WTC11 (cell line): ENCODE data around the gene GRB10. TPM values are rescaled to one million over a fixed set of nuclear protein-coding genes. Genes with fewer than 3 reads are reported as not detected.

ENCODE experiments used
- ATAC-seq: fragments of 200-7000 bp; cut with Tn5 transposase; 2 replicates; pipeline ENCODE4 v1.10.0; 2021; ENCODE audit warnings: mild to moderate bottlenecking, moderate library complexity
- CTCF ChIA-PET: fragments of 300-600 bp; sonication (Branson Sonifier 250); formaldehyde crosslinking; loops from one replicate; lab custom pipeline; 2021; ENCODE audit warnings: antibody characterized with exemption; lab: Charles Lee
- POLR2A ChIA-PET: fragments of 350-600 bp; sonication (Branson Sonifier 250); formaldehyde crosslinking; loops from one replicate; lab custom pipeline; 2021; ENCODE audit warnings: antibody characterized with exemption; lab: Charles Lee
- DNase-seq: peaks from one replicate; pipeline ENCODE4 v3.0.0; 2021; ENCODE audit warnings: low spot score
- H3K27ac Mint-ChIP-seq: 2 replicates; pipeline ENCODE4 v1.8.0; 2021; ENCODE audit warnings: mixed read lengths
- H3K27me3 Mint-ChIP-seq: 2 replicates; pipeline ENCODE4 v1.8.0; 2021; ENCODE audit warnings: low read depth, mild to moderate bottlenecking, moderate library complexity, mixed read lengths
- H3K36me3 Mint-ChIP-seq: 2 replicates; pipeline ENCODE4 v1.8.0; 2021; ENCODE audit warnings: mixed read lengths
- H3K4me1 Mint-ChIP-seq: 2 replicates; pipeline ENCODE4 v1.8.0; 2022; ENCODE audit warnings: mixed read lengths
- H3K4me3 Mint-ChIP-seq: 2 replicates; pipeline ENCODE4 v1.8.0; 2021; ENCODE audit warnings: mild to moderate bottlenecking, moderate library complexity, mixed read lengths
- H3K9me3 Mint-ChIP-seq: 2 replicates; pipeline ENCODE4 v1.8.0; 2021; ENCODE audit warnings: mixed read lengths
- CREM ChIP-seq: sonication (generic); formaldehyde crosslinking; IDR thresholded peaks from 2 replicates; pipeline ENCODE4 v1.8.1; 2022; ENCODE audit warnings: mild to moderate bottlenecking, missing genetic modification reagents, moderate library complexity
- GRHL2 ChIP-seq: fragments of 250-450 bp; sonication (Bioruptor Pico); IDR thresholded peaks from 2 replicates; pipeline ENCODE4 v1.8.0; 2022; ENCODE audit warnings: mild to moderate bottlenecking, moderate library complexity; ENCODE audit not compliant: insufficient replicate concordance, severe bottlenecking
- GTF2I ChIP-seq: fragments of 250-450 bp; sonication (Bioruptor Pico); conservative IDR thresholded peaks from 2 replicates; pipeline ENCODE4 v1.4.0; 2021; ENCODE audit warnings: mild to moderate bottlenecking
- JUN ChIP-seq: sonication (generic); formaldehyde crosslinking; IDR thresholded peaks from 2 replicates; pipeline ENCODE4 v1.8.0; 2023; ENCODE audit warnings: mild to moderate bottlenecking, missing genetic modification reagents
- ZNF121 ChIP-seq: sonication (generic); formaldehyde crosslinking; IDR thresholded peaks from 2 replicates; pipeline ENCODE4 v1.8.0; 2023; ENCODE audit warnings: missing genetic modification reagents
- ZNF219 ChIP-seq: sonication (generic); formaldehyde crosslinking; IDR thresholded peaks from 2 replicates; pipeline ENCODE4 v1.8.0; 2023; ENCODE audit warnings: missing genetic modification reagents, mild to moderate bottlenecking, borderline replicate concordance
- ZNF232 ChIP-seq: sonication (generic); formaldehyde crosslinking; IDR thresholded peaks from 2 replicates; pipeline ENCODE4 v1.8.0; 2022; ENCODE audit warnings: mild to moderate bottlenecking, missing genetic modification reagents
- ZNF423 ChIP-seq: fragments of 250-450 bp; sonication (Bioruptor Pico); IDR thresholded peaks from 2 replicates; pipeline ENCODE4 v2.1.2; 2022; ENCODE audit warnings: mild to moderate bottlenecking, moderate library complexity
- ZNF671 ChIP-seq: fragments of 250-450 bp; sonication (Bioruptor Pico); IDR thresholded peaks from 2 replicates; pipeline ENCODE4 v1.8.0; 2021; ENCODE audit warnings: mild to moderate bottlenecking
- total RNA-seq: library from RNA; stranded (reverse); gene quantifications from 3 replicates; pipeline ENCODE4 v1.2.3, GENCODE V29; 2021
- TF ChIP-seq, protein P1 (sequence below): sonication (generic); formaldehyde crosslinking; IDR thresholded peaks from 2 replicates; pipeline ENCODE4 v1.8.0; 2022; ENCODE audit warnings: mild to moderate bottlenecking, missing genetic modification reagents
- TF ChIP-seq, protein P2 (sequence below): fragments of 200-600 bp; IDR thresholded peaks from 2 replicates; pipeline ENCODE4 v1.8.0; 2022; ENCODE audit warnings: antibody characterized with exemption

Gene GRB10
- total RNA-seq, 1 experiment from 2014 or later: 103 TPM

DNA sequence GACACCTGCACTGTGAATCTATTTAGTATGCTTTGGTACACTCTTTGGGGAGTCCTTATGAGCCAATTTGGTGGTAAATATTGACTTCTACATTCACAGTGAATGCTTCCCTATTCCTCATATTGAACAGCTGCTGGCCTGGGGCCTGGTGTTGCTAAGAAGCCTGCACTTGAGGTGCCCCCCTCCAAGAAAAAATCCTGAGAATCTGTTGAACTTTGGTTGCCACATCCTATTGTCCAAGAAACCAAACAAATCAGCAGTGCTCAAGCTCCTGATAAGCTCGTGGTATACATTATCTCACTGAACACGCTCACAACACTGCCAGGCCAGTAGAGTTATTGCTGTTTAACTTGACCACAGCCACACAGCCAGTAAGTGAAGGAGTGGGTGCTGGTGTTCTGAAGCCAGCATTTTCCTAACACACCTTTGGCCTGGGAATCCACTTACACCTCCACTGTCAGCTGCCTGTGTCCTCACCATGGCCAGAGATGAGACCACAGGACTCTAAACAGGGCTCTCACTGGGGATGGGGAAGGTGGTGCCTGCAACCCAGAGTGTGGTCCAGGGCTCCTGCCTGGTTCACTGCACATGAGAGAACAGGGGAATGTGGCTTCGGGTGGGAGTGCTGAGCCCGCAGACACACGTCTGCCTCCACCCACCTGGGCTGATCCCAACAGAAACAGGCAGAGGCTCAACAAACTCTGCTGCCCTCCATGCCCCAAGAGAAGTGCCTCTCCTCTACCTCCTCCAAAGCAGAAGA, 224.2 kb downstream of the GRB10 start:
- Mint-ChIP-seq H3K27ac (no peak overlapping the region), H3K36me3 (no peaks in the 10 kb centered on the region), H3K9me3 (no peaks in the 10 kb centered on the region), H3K27me3 (no peaks in the 10 kb centered on the region), H3K4me3 (no peak overlapping the region)
- CTCF ChIA-PET: no interaction called here
- ATAC-seq: no peak
- TF ChIP-seq GRHL2 (CRISPR knock-in tag): no peak
- TF ChIP-seq, all 79 proteins: peak for 0
- POLR2A ChIA-PET: no interaction called here
- DNase-seq: no peak
- H3K4me1 Mint-ChIP-seq: peaks cover 23% of the 10 kb centered on the region

DNA sequence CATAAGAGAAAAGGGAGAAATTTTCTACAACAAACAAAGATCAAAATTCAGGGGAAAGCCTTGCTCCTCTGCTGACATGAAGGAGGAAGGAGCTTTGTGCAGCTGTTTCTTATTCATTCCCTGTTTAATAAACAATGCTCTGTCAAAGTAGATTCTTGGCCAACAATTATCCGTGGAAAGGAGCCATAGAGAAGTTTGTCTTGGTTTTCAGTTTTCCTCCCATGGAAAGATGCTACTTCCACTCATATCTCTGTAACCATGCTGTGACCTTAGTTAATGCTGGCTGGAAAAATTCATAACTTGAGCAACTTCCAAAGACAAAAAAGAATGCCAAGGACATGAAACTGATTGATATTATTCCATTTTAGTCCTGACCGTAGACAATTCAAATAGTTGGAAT, 225.6 kb downstream of the GRB10 start:
- ATAC-seq: no peak
- Mint-ChIP-seq H3K9me3 (no peaks in the 10 kb centered on the region), H3K36me3 (no peaks in the 10 kb centered on the region), H3K27ac (no peak overlapping the region), H3K4me1 (peaks cover 23% of the 10 kb centered on the region), H3K27me3 (no peaks in the 10 kb centered on the region), H3K4me3 (no peak overlapping the region)
- DNase-seq: no peak
- POLR2A ChIA-PET: interaction anchor here (0.5 kb wide), 1 partner anchor 174 kb away, joined by 3 read pairs; no protein-coding TSS in a partner anchor
- no peak for TF ChIP-seq ZNF121 (CRISPR knock-in tag)
- TF ChIP-seq, protein P1, sequence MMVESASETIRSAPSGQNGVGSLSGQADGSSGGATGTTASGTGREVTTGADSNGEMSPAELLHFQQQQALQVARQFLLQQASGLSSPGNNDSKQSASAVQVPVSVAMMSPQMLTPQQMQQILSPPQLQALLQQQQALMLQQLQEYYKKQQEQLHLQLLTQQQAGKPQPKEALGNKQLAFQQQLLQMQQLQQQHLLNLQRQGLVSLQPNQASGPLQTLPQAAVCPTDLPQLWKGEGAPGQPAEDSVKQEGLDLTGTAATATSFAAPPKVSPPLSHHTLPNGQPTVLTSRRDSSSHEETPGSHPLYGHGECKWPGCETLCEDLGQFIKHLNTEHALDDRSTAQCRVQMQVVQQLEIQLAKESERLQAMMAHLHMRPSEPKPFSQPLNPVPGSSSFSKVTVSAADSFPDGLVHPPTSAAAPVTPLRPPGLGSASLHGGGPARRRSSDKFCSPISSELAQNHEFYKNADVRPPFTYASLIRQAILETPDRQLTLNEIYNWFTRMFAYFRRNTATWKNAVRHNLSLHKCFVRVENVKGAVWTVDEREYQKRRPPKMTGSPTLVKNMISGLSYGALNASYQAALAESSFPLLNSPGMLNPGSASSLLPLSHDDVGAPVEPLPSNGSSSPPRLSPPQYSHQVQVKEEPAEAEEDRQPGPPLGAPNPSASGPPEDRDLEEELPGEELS (CRISPR knock-in tag): no peak
- CTCF ChIA-PET: interaction anchor here (1.3 to 1.6 kb wide), 2 partner anchors 76 to 444 kb away, joined by 3 read pairs; no protein-coding TSS in a partner anchor

DNA sequence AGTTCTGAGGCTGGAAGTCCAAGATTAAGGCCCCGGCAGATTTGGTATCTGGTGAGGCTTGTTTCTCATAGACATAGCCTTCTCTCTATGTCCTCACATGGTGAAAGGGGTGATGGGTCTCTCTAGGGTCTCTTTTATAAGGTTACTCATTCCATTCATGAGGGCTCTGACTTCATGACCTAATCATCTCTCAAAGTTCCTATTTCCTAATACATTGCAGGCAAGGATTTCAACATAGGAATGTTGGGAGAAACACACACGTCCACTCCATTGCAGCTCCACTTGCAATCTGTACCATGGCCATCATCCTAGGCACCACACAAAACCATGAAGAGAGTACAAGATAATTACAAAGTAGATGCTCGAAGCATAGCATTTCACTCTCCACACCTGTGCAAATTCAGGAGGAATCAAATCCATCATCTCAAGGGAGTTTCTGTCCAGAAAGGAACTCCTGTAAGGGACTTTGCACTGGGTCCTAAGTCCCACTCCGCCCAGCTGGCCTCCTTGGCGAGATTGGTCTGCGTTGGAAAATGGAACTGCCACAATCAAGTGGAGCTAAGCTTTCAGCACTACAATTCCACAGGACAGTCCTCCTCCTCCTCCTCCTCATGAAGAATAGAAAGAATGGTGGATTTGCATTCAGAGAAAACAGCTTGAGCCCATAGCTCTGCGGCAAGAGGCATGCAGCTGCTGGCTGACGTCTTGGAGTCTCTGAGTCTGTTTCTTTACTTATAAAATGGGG, 226.3 kb downstream of the GRB10 start:
- Mint-ChIP-seq H3K9me3 (no peaks in the 10 kb centered on the region), H3K27me3 (no peaks in the 10 kb centered on the region), H3K4me3 (no peak overlapping the region), H3K4me1 (peaks cover 19% of the 10 kb centered on the region), H3K27ac (no peak overlapping the region), H3K36me3 (no peaks in the 10 kb centered on the region)
- CTCF ChIA-PET: interaction anchor here (1.3 to 1.6 kb wide), 2 partner anchors 76 to 444 kb away, joined by 3 read pairs; no protein-coding TSS in a partner anchor
- TF ChIP-seq ZNF219 (CRISPR knock-in tag): no peak
- no peak for TF ChIP-seq CREM (CRISPR knock-in tag)
- no peak for TF ChIP-seq GTF2I (CRISPR knock-in tag)
- TF ChIP-seq ZNF232 (CRISPR knock-in tag): no peak
- ATAC-seq: no peak
- POLR2A ChIA-PET: interaction anchor here (0.5 kb wide), 1 partner anchor 174 kb away, joined by 3 read pairs; no protein-coding TSS in a partner anchor
- DNase-seq: no peak

DNA sequence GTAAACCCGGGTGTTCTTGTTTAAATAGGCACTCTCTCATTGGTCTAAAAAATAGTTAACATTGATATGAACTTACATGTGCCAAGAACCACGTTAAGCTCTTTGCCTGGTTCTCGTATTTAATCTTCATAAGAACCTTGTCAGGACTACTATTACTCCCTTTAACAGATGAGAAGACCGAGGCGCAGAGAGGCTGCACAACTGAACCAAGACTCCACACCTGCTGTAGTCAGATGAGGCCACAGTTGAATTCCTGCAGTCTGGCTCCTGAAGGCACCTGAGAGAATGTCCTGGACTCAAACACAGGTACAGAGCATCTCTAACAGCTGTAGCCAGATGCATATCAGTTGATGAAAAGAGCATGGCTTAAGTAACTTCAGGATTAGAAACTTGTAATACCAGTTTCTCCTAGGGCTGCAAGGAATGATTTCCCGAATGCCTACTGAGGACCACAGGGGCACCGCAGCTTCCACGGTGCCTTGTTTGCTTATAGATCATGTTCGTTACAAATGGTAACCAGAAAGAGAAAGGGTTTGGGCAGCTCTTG, 227.0 kb downstream of the GRB10 start:
- Mint-ChIP-seq H3K4me1 (peaks cover 16% of the 10 kb centered on the region), H3K36me3 (no peaks in the 10 kb centered on the region), H3K9me3 (no peaks in the 10 kb centered on the region), H3K27ac (no peak overlapping the region), H3K4me3 (no peak overlapping the region), H3K27me3 (no peaks in the 10 kb centered on the region)
- POLR2A ChIA-PET: interaction anchor here (0.6 kb wide), 1 partner anchor 302 kb away, joined by 3 read pairs; no protein-coding TSS in a partner anchor
- DNase-seq (no peak), ATAC-seq (no peak)
- CTCF ChIA-PET: interaction anchor here (1.6 kb wide), 1 partner anchor 77 kb away, joined by 3 read pairs; no protein-coding TSS in a partner anchor
- no peak for TF ChIP-seq ZNF423 (CRISPR knock-in tag)
- no peak for TF ChIP-seq ZNF671 (CRISPR knock-in tag)
- TF ChIP-seq, protein P2, sequence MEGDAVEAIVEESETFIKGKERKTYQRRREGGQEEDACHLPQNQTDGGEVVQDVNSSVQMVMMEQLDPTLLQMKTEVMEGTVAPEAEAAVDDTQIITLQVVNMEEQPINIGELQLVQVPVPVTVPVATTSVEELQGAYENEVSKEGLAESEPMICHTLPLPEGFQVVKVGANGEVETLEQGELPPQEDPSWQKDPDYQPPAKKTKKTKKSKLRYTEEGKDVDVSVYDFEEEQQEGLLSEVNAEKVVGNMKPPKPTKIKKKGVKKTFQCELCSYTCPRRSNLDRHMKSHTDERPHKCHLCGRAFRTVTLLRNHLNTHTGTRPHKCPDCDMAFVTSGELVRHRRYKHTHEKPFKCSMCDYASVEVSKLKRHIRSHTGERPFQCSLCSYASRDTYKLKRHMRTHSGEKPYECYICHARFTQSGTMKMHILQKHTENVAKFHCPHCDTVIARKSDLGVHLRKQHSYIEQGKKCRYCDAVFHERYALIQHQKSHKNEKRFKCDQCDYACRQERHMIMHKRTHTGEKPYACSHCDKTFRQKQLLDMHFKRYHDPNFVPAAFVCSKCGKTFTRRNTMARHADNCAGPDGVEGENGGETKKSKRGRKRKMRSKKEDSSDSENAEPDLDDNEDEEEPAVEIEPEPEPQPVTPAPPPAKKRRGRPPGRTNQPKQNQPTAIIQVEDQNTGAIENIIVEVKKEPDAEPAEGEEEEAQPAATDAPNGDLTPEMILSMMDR: no peak
- TF ChIP-seq JUN: no peak
